ES-I3 (cell line): ENCODE data around the gene EMP3.

Experiments
- H3K36me3 ChIP-seq: 2 replicates; pipeline ENCODE4 v1.6.1; 2013; ENCODE audit warnings: mild to moderate bottlenecking, low read length, control low read depth, moderate library complexity; ENCODE audit not compliant: insufficient read depth
- H3K4me1 ChIP-seq: 2 replicates; pipeline ENCODE4 v1.6.1; 2013; ENCODE audit warnings: mild to moderate bottlenecking, control low read depth, low read length; ENCODE audit not compliant: insufficient read depth
- H3K9ac ChIP-seq: 2 replicates; pipeline ENCODE4 v1.6.1; 2013; ENCODE audit warnings: low read depth, mild to moderate bottlenecking, low read length, moderate library complexity
- H3K9me3 ChIP-seq: 2 replicates; pipeline ENCODE4 v1.6.1; 2013; ENCODE audit warnings: mild to moderate bottlenecking, low read length, moderate library complexity; ENCODE audit not compliant: control insufficient read depth, insufficient read depth

The EMP3 gene

GRCh38 chr19:48348045-48348444, 22.7 kb downstream of the EMP3 start:
- Histone ChIP-seq H3K4me1 (peaks cover 5% of the 10 kb centered on the region; the same call in 1 of the 2 replicates), H3K9ac (no peak overlapping the region), H3K36me3 (no peaks in the 10 kb centered on the region), H3K9me3 (no peaks in the 10 kb centered on the region)

GRCh38 chr19:48348737-48349136, 23.4 kb downstream of the EMP3 start:
- H3K9me3 ChIP-seq = no peaks in the 10 kb centered on the region
- no peaks in the 10 kb centered on the region for H3K36me3 ChIP-seq
- H3K4me1 ChIP-seq = peaks cover 5% of the 10 kb centered on the region; the same call in 1 of the 2 replicates
- H3K9ac ChIP-seq = no peak overlapping the region

GRCh38 chr19:48350856-48351255, 25.5 kb downstream of the EMP3 start:
- Histone ChIP-seq H3K9me3 (no peaks in the 10 kb centered on the region), H3K36me3 (no peaks in the 10 kb centered on the region), H3K4me1 (peaks cover 10% of the 10 kb centered on the region; the same call in 1 of the 2 replicates), H3K9ac (no peak overlapping the region)

GRCh38 chr19:48351341-48351752, 26.0 kb downstream of the EMP3 start:
- H3K9me3 ChIP-seq = no peaks in the 10 kb centered on the region

GRCh38 chr19:48353677-48354076, 28.3 kb downstream of the EMP3 start:
- peaks cover 5% of the 10 kb centered on the region; the same call in 1 of the 2 replicates for H3K4me1 ChIP-seq
- H3K9me3 ChIP-seq = no peaks in the 10 kb centered on the region
- H3K36me3 ChIP-seq = no peaks in the 10 kb centered on the region
- H3K9ac ChIP-seq = no peak overlapping the region

More at GRCh38 chr19:48351341-48351752, 26.0 kb downstream of the EMP3 start:
- no peak overlapping the region for H3K9ac ChIP-seq
- no peaks in the 10 kb centered on the region for H3K36me3 ChIP-seq
- H3K4me1 ChIP-seq = peaks cover 10% of the 10 kb centered on the region; the same call in 1 of the 2 replicates

GRCh38 chr19:48354332-48354992, 29.1 kb downstream of the EMP3 start:
- peaks cover 5% of the 10 kb centered on the region; the same call in 1 of the 2 replicates for H3K4me1 ChIP-seq
- H3K9me3 ChIP-seq = no peaks in the 10 kb centered on the region
- H3K36me3 ChIP-seq = no peaks in the 10 kb centered on the region
- H3K9ac ChIP-seq = no peak overlapping the region

- no peaks in the 10 kb centered on the region for H3K9me3 ChIP-seq
- H3K9ac ChIP-seq = no peak overlapping the region
- peaks cover 5% of the 10 kb centered on the region; the same call in 1 of the 2 replicates for H3K4me1 ChIP-seq
- H3K36me3 ChIP-seq = no peaks in the 10 kb centered on the region
Observed at GRCh38 chr19:48355365-48355954, 30.1 kb downstream of the EMP3 start.

GRCh38 chr19:48359123-48359522, 33.8 kb downstream of the EMP3 start:
- no peaks in the 10 kb centered on the region for H3K36me3 ChIP-seq
- H3K9ac ChIP-seq = no peak overlapping the region
- peaks cover 5% of the 10 kb centered on the region; the same call in 1 of the 2 replicates for H3K4me1 ChIP-seq
- no peaks in the 10 kb centered on the region for H3K9me3 ChIP-seq

- Histone ChIP-seq H3K36me3 (no peaks in the 10 kb centered on the region), H3K9ac (no peak overlapping the region), H3K4me1 (no peaks in the 10 kb centered on the region), H3K9me3 (no peaks in the 10 kb centered on the region)
Observed at GRCh38 chr19:48361912-48362311, 36.6 kb downstream of the EMP3 start.

GRCh38 chr19:48362716-48363499, 37.6 kb downstream of the EMP3 start:
- Histone ChIP-seq H3K9ac (peak overlapping the region; percentile 68), H3K4me1 (no peaks in the 10 kb centered on the region), H3K9me3 (no peaks in the 10 kb centered on the region), H3K36me3 (no peaks in the 10 kb centered on the region)

- Histone ChIP-seq H3K4me1 (no peaks in the 10 kb centered on the region), H3K36me3 (no peaks in the 10 kb centered on the region), H3K9me3 (no peaks in the 10 kb centered on the region), H3K9ac (peak overlapping the region; percentile 68)
Observed at GRCh38 chr19:48363500-48363809, 38.1 kb downstream of the EMP3 start.

GRCh38 chr19:48363810-48364597, 38.7 kb downstream of the EMP3 start, which contains the start of the genes SYNGR4 and TMEM143:
TSS of gene SYNGR4 (plus strand) at chr19:48364367. CDS start at chr19:48365843, 1,476 bp downstream.
TSS of gene TMEM143 (minus strand) at chr19:48363940. CDS start at chr19:48363920, 20 bp downstream.
- peak within 1 kb of the TSS; percentile 68 for H3K9ac ChIP-seq
- no peaks in the 10 kb centered on the region for H3K4me1 ChIP-seq
- H3K9me3 ChIP-seq = no peaks in the 10 kb centered on the region
- no peaks in the 10 kb centered on the region for H3K36me3 ChIP-seq

- Histone ChIP-seq H3K9me3 (no peaks in the 10 kb centered on the region), H3K4me1 (no peaks in the 10 kb centered on the region), H3K9ac (peak overlapping the region; percentile 32), H3K36me3 (no peaks in the 10 kb centered on the region)
Observed at GRCh38 chr19:48364598-48365348, 39.4 kb downstream of the EMP3 start.
